ENCODE results near the gene MINDY3.

MINDY3 gene

DNA sequence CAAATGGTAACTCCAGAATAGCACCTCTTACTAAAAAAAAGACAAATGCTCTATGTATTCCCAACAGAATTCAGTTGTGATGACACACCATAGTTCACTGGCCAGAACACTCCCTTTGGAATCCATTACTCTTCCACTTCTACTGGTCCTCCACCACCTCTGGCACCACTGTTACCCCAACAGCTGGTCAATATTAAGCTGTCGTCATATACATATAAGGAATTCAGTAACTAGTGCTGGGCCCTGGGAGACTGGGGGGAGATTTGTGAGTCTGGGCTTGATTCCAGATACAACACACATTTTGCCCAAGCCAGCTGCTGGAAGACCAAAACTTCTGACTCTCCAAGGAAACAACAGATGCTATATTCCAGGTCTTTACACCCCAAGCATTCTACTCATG lies 114.6 kb downstream of the MINDY3 start:
- Histone ChIP-seq H2BK12ac (ENCODE audit: low read length) (no peak overlapping the region), H3K9me3 (ENCODE audit: insufficient read depth, low read depth, low read length) (peaks cover 2% of the 10 kb centered on the region), H3K18ac (ENCODE audit: low read length) (no peak overlapping the region), H3K4me3 (ENCODE audit: low read depth, low read length) (no peak overlapping the region), H3K4ac (ENCODE audit: low read depth, low read length) (no peak overlapping the region), H2AFZ (ENCODE audit: insufficient read depth, low read length, poor library complexity) (no peak overlapping the region), H3K4me2 (ENCODE audit: low read length) (no peak overlapping the region), H3K23ac (ENCODE audit: low read length) (no peak overlapping the region), H3K79me2 (ENCODE audit: control insufficient read depth, insufficient read depth, low read length, poor library complexity) (no peaks in the 10 kb centered on the region), H2BK5ac (ENCODE audit: low read depth, low read length, poor library complexity) (no peak overlapping the region), H3K14ac (ENCODE audit: low read length) (no peak overlapping the region), H4K12ac (ENCODE audit: low read depth, low read length) (no peak overlapping the region), H4K8ac (ENCODE audit: low read depth, low read length) (no peak overlapping the region), H3K4me1 (ENCODE audit: control insufficient read depth in 1 of 2, insufficient read depth in 2 of 2, low read length in 2 of 2) (no peaks in the 10 kb centered on the region), H3K79me1 (ENCODE audit: low read length) (no peaks in the 10 kb centered on the region), H3K36me3 (ENCODE audit: control insufficient read depth in 1 of 2, insufficient read depth in 2 of 2, low read length in 2 of 2) (no peaks in the 10 kb centered on the region), H2AK5ac (ENCODE audit: low read length) (no peak overlapping the region), H2BK120ac (ENCODE audit: insufficient read depth, low read length, poor library complexity) (no peak overlapping the region), H3K27ac (ENCODE audit: low read depth, low read length) (no peak overlapping the region), H3K27me3 (ENCODE audit: insufficient read depth, low read length) (no peaks in the 10 kb centered on the region), H3K9ac (ENCODE audit: low read length) (no peak overlapping the region), H4K91ac (ENCODE audit: low read depth, low read length) (no peak overlapping the region)
- no CpG with 5 or more reads among the region's 1 CpG for WGBS (ENCODE audit: extremely low coverage, insufficient coverage, insufficient read length)
- DNase-seq, result no peak

- WGBS (ENCODE audit: extremely low coverage, insufficient coverage, insufficient read length), result no CpG with 5 or more reads among the region's 7 CpGs
- Histone ChIP-seq H3K18ac (ENCODE audit: low read length) (no peak overlapping the region), H4K8ac (ENCODE audit: low read depth, low read length) (no peak overlapping the region), H2AK5ac (ENCODE audit: low read length) (no peak overlapping the region), H3K4ac (ENCODE audit: low read depth, low read length) (no peak overlapping the region), H3K27me3 (ENCODE audit: insufficient read depth, low read length) (no peaks in the 10 kb centered on the region), H3K9me3 (ENCODE audit: insufficient read depth, low read depth, low read length) (peaks cover 2% of the 10 kb centered on the region), H3K9ac (ENCODE audit: low read length) (no peak overlapping the region), H3K4me3 (ENCODE audit: low read depth, low read length) (no peak overlapping the region), H3K23ac (ENCODE audit: low read length) (no peak overlapping the region), H4K91ac (ENCODE audit: low read depth, low read length) (no peak overlapping the region), H2BK5ac (ENCODE audit: low read depth, low read length, poor library complexity) (no peak overlapping the region), H3K4me1 (ENCODE audit: control insufficient read depth in 1 of 2, insufficient read depth in 2 of 2, low read length in 2 of 2) (peaks cover 3 to 4% of the 10 kb centered on the region in 2 experiments), H3K79me1 (ENCODE audit: low read length) (no peaks in the 10 kb centered on the region), H2BK120ac (ENCODE audit: insufficient read depth, low read length, poor library complexity) (no peak overlapping the region), H3K27ac (ENCODE audit: low read depth, low read length) (no peak overlapping the region), H3K4me2 (ENCODE audit: low read length) (no peak overlapping the region), H2AFZ (ENCODE audit: insufficient read depth, low read length, poor library complexity) (no peak overlapping the region), H2BK12ac (ENCODE audit: low read length) (no peak overlapping the region), H4K12ac (ENCODE audit: low read depth, low read length) (no peak overlapping the region), H3K79me2 (ENCODE audit: control insufficient read depth, insufficient read depth, low read length, poor library complexity) (no peaks in the 10 kb centered on the region), H3K14ac (ENCODE audit: low read length) (no peak overlapping the region), H3K36me3 (ENCODE audit: control insufficient read depth in 1 of 2, insufficient read depth in 2 of 2, low read length in 2 of 2) (no peaks in the 10 kb centered on the region)
- DNase-seq, result peak; percentile 34 to 74
Measured at GRCh38 chr10:15744217-15744865, 116.0 kb downstream of the MINDY3 start.

DNA sequence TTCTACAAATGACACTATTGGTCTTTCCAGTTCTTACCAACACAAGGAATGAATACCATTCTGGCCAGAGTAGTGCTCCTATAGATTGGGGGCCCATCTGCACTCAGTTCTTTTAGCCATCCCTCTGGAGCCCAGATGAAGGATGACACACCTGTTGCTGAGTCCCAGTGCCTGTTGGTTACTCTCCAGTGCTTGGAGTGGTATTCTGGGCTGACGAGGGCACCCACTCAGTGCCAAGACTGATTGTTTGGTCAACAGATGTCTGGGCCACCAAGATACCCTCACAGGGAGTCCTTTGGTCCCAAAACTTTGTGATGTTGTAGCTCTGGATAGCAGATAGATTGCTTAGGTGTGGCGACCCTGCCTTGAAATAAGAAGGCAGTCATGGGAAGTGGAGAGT lies 116.9 kb downstream of the MINDY3 start:
- Histone ChIP-seq H3K23ac (ENCODE audit: low read length) (no peak overlapping the region), H3K9me3 (ENCODE audit: insufficient read depth, low read depth, low read length) (peaks cover 2% of the 10 kb centered on the region), H2AK5ac (ENCODE audit: low read length) (no peak overlapping the region), H2BK5ac (ENCODE audit: low read depth, low read length, poor library complexity) (no peak overlapping the region), H3K79me1 (ENCODE audit: low read length) (no peaks in the 10 kb centered on the region), H3K27me3 (ENCODE audit: insufficient read depth, low read length) (no peaks in the 10 kb centered on the region), H4K8ac (ENCODE audit: low read depth, low read length) (no peak overlapping the region), H3K4me2 (ENCODE audit: low read length) (no peak overlapping the region), H2BK120ac (ENCODE audit: insufficient read depth, low read length, poor library complexity) (no peak overlapping the region), H3K4ac (ENCODE audit: low read depth, low read length) (no peak overlapping the region), H3K18ac (ENCODE audit: low read length) (no peak overlapping the region), H2AFZ (ENCODE audit: insufficient read depth, low read length, poor library complexity) (no peak overlapping the region), H3K4me1 (ENCODE audit: control insufficient read depth in 1 of 2, insufficient read depth in 2 of 2, low read length in 2 of 2) (peaks cover 3 to 4% of the 10 kb centered on the region in 2 experiments), H3K79me2 (ENCODE audit: control insufficient read depth, insufficient read depth, low read length, poor library complexity) (no peaks in the 10 kb centered on the region), H2BK12ac (ENCODE audit: low read length) (no peak overlapping the region), H4K91ac (ENCODE audit: low read depth, low read length) (no peak overlapping the region), H3K9ac (ENCODE audit: low read length) (no peak overlapping the region), H4K12ac (ENCODE audit: low read depth, low read length) (no peak overlapping the region), H3K14ac (ENCODE audit: low read length) (no peak overlapping the region), H3K4me3 (ENCODE audit: low read depth, low read length) (no peak overlapping the region), H3K27ac (ENCODE audit: low read depth, low read length) (no peak overlapping the region), H3K36me3 (ENCODE audit: control insufficient read depth in 1 of 2, insufficient read depth in 2 of 2, low read length in 2 of 2) (no peaks in the 10 kb centered on the region)
- no CpG with 5 or more reads among the region's 2 CpGs for WGBS (ENCODE audit: extremely low coverage, insufficient coverage, insufficient read length)
- no peak for DNase-seq

DNA sequence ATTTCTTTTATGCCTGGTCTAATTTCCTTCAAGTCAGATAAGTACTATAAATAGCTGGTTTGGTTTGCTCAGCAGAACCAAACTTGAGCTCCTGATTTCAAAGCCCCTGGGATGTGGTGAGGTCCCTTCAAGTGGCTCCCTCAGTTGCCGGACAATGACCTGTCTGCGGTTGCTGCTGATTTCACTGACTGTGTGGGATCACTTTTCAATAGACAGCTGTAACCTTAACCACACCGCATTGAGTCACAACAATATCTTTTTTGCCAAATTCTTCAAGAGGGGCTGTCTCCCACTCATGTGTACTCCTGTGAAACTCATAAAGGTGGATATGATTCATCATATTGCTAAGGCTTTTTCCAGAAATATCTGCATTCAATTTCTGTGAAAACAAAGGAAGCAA lies 117.5 kb downstream of the MINDY3 start:
- no peak for DNase-seq
- no peak overlapping the region for H2BK5ac ChIP-seq (ENCODE audit: low read depth, low read length, poor library complexity)
- H3K14ac ChIP-seq (ENCODE audit: low read length), result no peak overlapping the region
- H3K27me3 ChIP-seq (ENCODE audit: insufficient read depth, low read length), result no peaks in the 10 kb centered on the region
- H3K4me1 ChIP-seq (ENCODE audit: control insufficient read depth in 1 of 2, insufficient read depth in 2 of 2, low read length in 2 of 2), result peaks cover 3 to 4% of the 10 kb centered on the region in 2 experiments
- no peak overlapping the region for H3K4me2 ChIP-seq (ENCODE audit: low read length)
- H3K23ac ChIP-seq (ENCODE audit: low read length), result no peak overlapping the region
- H2BK12ac ChIP-seq (ENCODE audit: low read length), result no peak overlapping the region
- no peaks in the 10 kb centered on the region for H3K36me3 ChIP-seq (ENCODE audit: control insufficient read depth in 1 of 2, insufficient read depth in 2 of 2, low read length in 2 of 2)
- no CpG with 5 or more reads among the region's 3 CpGs for WGBS (ENCODE audit: extremely low coverage, insufficient coverage, insufficient read length)
- H3K79me2 ChIP-seq (ENCODE audit: control insufficient read depth, insufficient read depth, low read length, poor library complexity), result no peaks in the 10 kb centered on the region
- no peak overlapping the region for H2AK5ac ChIP-seq (ENCODE audit: low read length)
- no peak overlapping the region for H3K4ac ChIP-seq (ENCODE audit: low read depth, low read length)
- H2BK120ac ChIP-seq (ENCODE audit: insufficient read depth, low read length, poor library complexity), result no peak overlapping the region
- H3K79me1 ChIP-seq (ENCODE audit: low read length), result no peaks in the 10 kb centered on the region
- no peak overlapping the region for H3K4me3 ChIP-seq (ENCODE audit: low read depth, low read length)
- H2AFZ ChIP-seq (ENCODE audit: insufficient read depth, low read length, poor library complexity), result no peak overlapping the region
- peaks cover 2% of the 10 kb centered on the region for H3K9me3 ChIP-seq (ENCODE audit: insufficient read depth, low read depth, low read length)
- no peak overlapping the region for H4K12ac ChIP-seq (ENCODE audit: low read depth, low read length)
- H3K27ac ChIP-seq (ENCODE audit: low read depth, low read length), result no peak overlapping the region
- no peak overlapping the region for H4K8ac ChIP-seq (ENCODE audit: low read depth, low read length)
- no peak overlapping the region for H4K91ac ChIP-seq (ENCODE audit: low read depth, low read length)
- H3K18ac ChIP-seq (ENCODE audit: low read length), result no peak overlapping the region
- no peak overlapping the region for H3K9ac ChIP-seq (ENCODE audit: low read length)
